Retinal pigment epithelial cell (primary cell): Measurements from ENCODE around the gene RPN1.
A peak's percentile ranks its signal among the peaks of the same experiment; 100 is the strongest.
"Not testable (repeated sequence)": the region's sequence is repeated elsewhere in the genome, so short reads cannot be mapped to it uniquely, and the experiment has no call there.

ENCODE experiments used
- DNase-seq: peaks from one replicate; pipeline ENCODE4 v3.0.0-alpha.2; 2010; ENCODE audit warnings: low read depth
- H3K4me3 ChIP-seq: 2 replicates; pipeline ENCODE4 v1.5.1; 2011; ENCODE audit warnings: mild to moderate bottlenecking, low read length, control low read depth, moderate library complexity
- CTCF ChIP-seq: conservative IDR thresholded peaks from 2 replicates; pipeline ENCODE4 v1.5.1; 2011; ENCODE audit warnings: low read depth, low read length, control low read depth, inconsistent platforms

Gene RPN1

GRCh38 chr3:128587391-128587790, 63.2 kb downstream of the RPN1 start:
- no peak overlapping the region for H3K4me3 ChIP-seq
- TF ChIP-seq CTCF = no peak
- no peak for DNase-seq

- H3K4me3 ChIP-seq, DNase-seq: not testable (repeated sequence)
Measured at GRCh38 chr3:128586932-128587331, 63.7 kb downstream of the RPN1 start.

- DNase-seq, H3K4me3 ChIP-seq: not testable (repeated sequence)
Measured at GRCh38 chr3:128586391-128586790, 64.2 kb downstream of the RPN1 start.

GRCh38 chr3:128585974-128586373, 64.6 kb downstream of the RPN1 start:
- DNase-seq = no peak
- H3K4me3 ChIP-seq = no peak overlapping the region
- no peak for TF ChIP-seq CTCF

GRCh38 chr3:128585189-128585588, 65.4 kb downstream of the RPN1 start:
- TF ChIP-seq CTCF = no peak

GRCh38 chr3:128584412-128585020, 66.1 kb downstream of the RPN1 start:
- DNase-seq = no peak
- peak; percentile 85 for TF ChIP-seq CTCF
- H3K4me3 ChIP-seq = no peak overlapping the region

More at GRCh38 chr3:128585189-128585588, 65.4 kb downstream of the RPN1 start:
- DNase-seq = no peak
- H3K4me3 ChIP-seq = no peak overlapping the region

GRCh38 chr3:128581566-128581965, 69.1 kb downstream of the RPN1 start:
- TF ChIP-seq CTCF = no peak

GRCh38 chr3:128579927-128580326, 70.7 kb downstream of the RPN1 start:
- H3K4me3 ChIP-seq = no peak overlapping the region
- TF ChIP-seq CTCF = no peak

More at GRCh38 chr3:128581566-128581965, 69.1 kb downstream of the RPN1 start:
- DNase-seq = no peak
- no peak overlapping the region for H3K4me3 ChIP-seq

More at GRCh38 chr3:128579927-128580326, 70.7 kb downstream of the RPN1 start:
- no peak for DNase-seq
